ENCODE results near the gene VPS13D. TPM values are rescaled to one million over a fixed set of nuclear protein-coding genes. Genes with fewer than 3 reads are reported as not detected.

Gene VPS13D
- total and polyA plus RNA-seq, 2 of the 4 experiments (the other 2 are of a cell fraction): 9.0 to 16.3 TPM

GRCh38 chr1:12496154-12496961, 266.5 kb downstream of the VPS13D start:
- Histone ChIP-seq H3K18ac (ENCODE audit: low read depth, low read length) (no peak overlapping the region), H4K20me1 (ENCODE audit: insufficient read depth, low read length) (no peaks in the 10 kb centered on the region), H3K27ac (ENCODE audit: insufficient read depth, low read length) (no peak overlapping the region), H2BK15ac (ENCODE audit: low read depth, low read length) (no peak overlapping the region), H3K14ac (replicated peaks; ENCODE audit: low read depth, low read length) (no peak overlapping the region), H3K4ac (ENCODE audit: low read depth, low read length) (no peak overlapping the region), H3K23ac (ENCODE audit: low read depth, low read length) (no peak overlapping the region), H2BK5ac (ENCODE audit: low read depth, low read length, poor library complexity, severe bottlenecking) (no peak overlapping the region), H4K5ac (ENCODE audit: low read depth, low read length) (no peak overlapping the region), H3K4me2 (ENCODE audit: low read depth, low read length) (no peak overlapping the region), H3K56ac (ENCODE audit: extremely low read depth, insufficient read depth, low read length) (no peak overlapping the region), H2BK20ac (ENCODE audit: low read depth, low read length) (no peak overlapping the region), H2AFZ (replicated peaks; ENCODE audit: low read length, poor library complexity) (no peak overlapping the region), H2BK120ac (ENCODE audit: low read depth, low read length) (no peak overlapping the region), H3K79me1 (ENCODE audit: low read depth in 1 of 2, low read length in 2 of 2) (no peaks in the 10 kb centered on the region), H3K27me3 (ENCODE audit: control insufficient read depth, insufficient read depth, low read length) (no peaks in the 10 kb centered on the region), H3K36me3 (ENCODE audit: control insufficient read depth, insufficient read depth, low read length) (peaks cover 6% of the 10 kb centered on the region; the same call in 1 of the 2 replicates), H4K91ac (ENCODE audit: insufficient read depth, low read depth, low read length) (no peak overlapping the region), H4K8ac (ENCODE audit: low read depth in 2 of 2, low read length in 2 of 2) (no peak overlapping the region), H3K4me3 (ENCODE audit: insufficient read depth, low read depth, low read length) (no peak overlapping the region), H2AK9ac (replicated peaks; ENCODE audit: low read depth, low read length, poor library complexity) (no peak overlapping the region), H3K9ac (ENCODE audit: low read depth, low read length) (no peak overlapping the region), H2AK5ac (ENCODE audit: low read depth, low read length) (no peak overlapping the region), H3K4me1 (ENCODE audit: control insufficient read depth, insufficient read depth, low read length) (peaks cover under 1% of the 10 kb centered on the region; the same call in 1 of the 2 replicates), H3K9me1 (ENCODE audit: insufficient read depth, low read length) (no peaks in the 10 kb centered on the region), H3K9me3 (ENCODE audit: control insufficient read depth, insufficient read depth, low read length) (no peaks in the 10 kb centered on the region)
- no TSS peak for BruUV-seq (replicated peaks)
- intact Hi-C loops (cut with micrococcal nuclease): no loop called here
- CTCF ChIA-PET: interaction anchor here (0.6 kb wide), 1 partner anchor 89 kb away, joined by 3 read pairs; no protein-coding TSS in a partner anchor
- POLR2A ChIA-PET (ENCODE audit: unreplicated experiment): no interaction called here
- no peak for ATAC-seq (ENCODE audit: low read depth)
- DNase-seq: no peak
- WGBS, 2 experiments (ENCODE audit: extremely low coverage in 2 of 2, insufficient read length in 1 of 2): 86% methylated on average over 4 of the region's 9 CpGs; no CpG with 5 or more reads in 1 of the 2 experiments
- dilution Hi-C loops (cut with HindIII; ENCODE audit: low sequenced_read_pairs, unreplicated experiment): no loop called here
- in situ Hi-C loops (cut with MboI; ENCODE audit: low sequenced_read_pairs): no loop called here
- no peak for TF ChIP-seq POLR2A (IDR thresholded peaks at IDR 0.05; ENCODE audit: low read depth, low read length)
- TF ChIP-seq CHD1 (IDR thresholded peaks at IDR 0.05; ENCODE audit: low read depth, low read length): no peak
- TF ChIP-seq MAZ (IDR thresholded peaks at IDR 0.05; ENCODE audit: borderline replicate concordance, low read depth, low read length): no peak
- TF ChIP-seq FOS (IDR thresholded peaks at IDR 0.05; ENCODE audit: low read depth, low read length): no peak
- no peak for TF ChIP-seq NFE2L2 (IDR thresholded peaks at IDR 0.05; ENCODE audit: low read depth, low read length)
- no peak for TF ChIP-seq MXI1 (IDR thresholded peaks at IDR 0.05; ENCODE audit: borderline replicate concordance, low read depth, low read length)
- TF ChIP-seq RFX5 (IDR thresholded peaks at IDR 0.05; ENCODE audit: low read depth, low read length): no peak
- TF ChIP-seq BHLHE40 (IDR thresholded peaks at IDR 0.05; ENCODE audit: low read depth, low read length): no peak
- TF ChIP-seq RCOR1 (IDR thresholded peaks at IDR 0.05; ENCODE audit: insufficient replicate concordance, low read length): no peak
- no peak for TF ChIP-seq USF2 (IDR thresholded peaks at IDR 0.05; ENCODE audit: low read depth, low read length)
- TF ChIP-seq MAFK (IDR thresholded peaks at IDR 0.05; ENCODE audit: low read depth, low read length): no peak
- no peak for TF ChIP-seq RAD21 (IDR thresholded peaks at IDR 0.05; ENCODE audit: low read length)
- no peak for TF ChIP-seq CEBPB (IDR thresholded peaks at IDR 0.05; ENCODE audit: low read depth, low read length)
- TF ChIP-seq, protein P1, sequence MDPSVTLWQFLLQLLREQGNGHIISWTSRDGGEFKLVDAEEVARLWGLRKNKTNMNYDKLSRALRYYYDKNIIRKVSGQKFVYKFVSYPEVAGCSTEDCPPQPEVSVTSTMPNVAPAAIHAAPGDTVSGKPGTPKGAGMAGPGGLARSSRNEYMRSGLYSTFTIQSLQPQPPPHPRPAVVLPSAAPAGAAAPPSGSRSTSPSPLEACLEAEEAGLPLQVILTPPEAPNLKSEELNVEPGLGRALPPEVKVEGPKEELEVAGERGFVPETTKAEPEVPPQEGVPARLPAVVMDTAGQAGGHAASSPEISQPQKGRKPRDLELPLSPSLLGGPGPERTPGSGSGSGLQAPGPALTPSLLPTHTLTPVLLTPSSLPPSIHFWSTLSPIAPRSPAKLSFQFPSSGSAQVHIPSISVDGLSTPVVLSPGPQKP (IDR thresholded peaks at IDR 0.05; ENCODE audit: borderline replicate concordance, low read depth, low read length): no peak
- TF ChIP-seq CTCF (conservative IDR thresholded peaks at IDR 0.05; ENCODE audit: low read depth, low read length): no peak
